ENCODE results near the gene MED27.

DNA sequence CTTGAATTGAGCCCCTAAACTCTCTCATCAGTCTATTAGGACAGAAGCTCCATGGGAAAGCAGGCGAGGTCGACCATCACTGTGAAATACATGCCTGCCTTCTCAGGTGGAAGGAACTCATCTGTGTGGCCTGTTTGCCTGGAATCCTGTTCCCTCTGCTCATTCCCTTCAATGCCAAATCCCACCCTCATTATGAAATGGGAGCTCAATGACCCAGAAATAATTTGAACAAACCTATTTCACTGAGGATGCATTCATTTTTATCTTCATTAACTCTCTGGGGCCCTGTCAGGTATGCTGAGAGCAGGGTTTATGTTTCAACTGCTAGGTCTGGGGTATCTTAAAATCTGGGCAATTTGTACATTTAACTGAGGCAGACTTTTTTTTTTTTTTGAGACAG, 142.2 kb downstream of the MED27 start:
- no peak for TF ChIP-seq IKZF1 (conservative IDR thresholded peaks at IDR 0.05)
- no peak for TF ChIP-seq CTCF (IDR thresholded peaks at IDR 0.05 in 2 of 3, conservative IDR thresholded peaks at IDR 0.05 in 1 of 3; ENCODE audit: control insufficient read depth in 2 of 3, extremely low read depth in 1 of 3, insufficient read depth in 1 of 3, low read depth in 3 of 3, low read length in 3 of 3)
- TF ChIP-seq POLR2A (IDR thresholded peaks at IDR 0.05; ENCODE audit: low read depth, low read length), result no peak
- TF ChIP-seq NR2C2 (IDR thresholded peaks at IDR 0.05; ENCODE audit: borderline replicate concordance, control insufficient read depth, insufficient read length, low read depth), result no peak
- no peak for TF ChIP-seq FOXM1 (IDR thresholded peaks at IDR 0.05; ENCODE audit: low read depth, low read length)
- no peak for TF ChIP-seq RAD51 (IDR thresholded peaks at IDR 0.05)
- TF ChIP-seq MXI1 (IDR thresholded peaks at IDR 0.05; ENCODE audit: low read depth, low read length), result no peak
- TF ChIP-seq, protein P1, sequence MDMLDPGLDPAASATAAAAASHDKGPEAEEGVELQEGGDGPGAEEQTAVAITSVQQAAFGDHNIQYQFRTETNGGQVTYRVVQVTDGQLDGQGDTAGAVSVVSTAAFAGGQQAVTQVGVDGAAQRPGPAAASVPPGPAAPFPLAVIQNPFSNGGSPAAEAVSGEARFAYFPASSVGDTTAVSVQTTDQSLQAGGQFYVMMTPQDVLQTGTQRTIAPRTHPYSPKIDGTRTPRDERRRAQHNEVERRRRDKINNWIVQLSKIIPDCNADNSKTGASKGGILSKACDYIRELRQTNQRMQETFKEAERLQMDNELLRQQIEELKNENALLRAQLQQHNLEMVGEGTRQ (IDR thresholded peaks at IDR 0.05; ENCODE audit: borderline replicate concordance, low read depth, low read length), result no peak
- TF ChIP-seq ZNF274 (IDR thresholded peaks at IDR 0.05; ENCODE audit: insufficient read depth, insufficient read length), result no peak
